Measurements from ENCODE around the gene DCST1.

DCST1 gene

GRCh38 chr1:154996966-154997701, 36.5 kb upstream of the DCST1 start:
- H3K4me3 ChIP-seq (ENCODE audit: low read depth, low read length) = no peak overlapping the region
- TF ChIP-seq CTCF (IDR thresholded peaks at IDR 0.05; ENCODE audit: low read depth, low read length) (no peak), POLR2A (IDR thresholded peaks at IDR 0.05; ENCODE audit: extremely low read depth, insufficient read length) (no peak), MYC (IDR thresholded peaks at IDR 0.05; ENCODE audit: low read depth, low read length) (no peak), MAX (IDR thresholded peaks at IDR 0.05; ENCODE audit: low read depth, low read length) (no peak)
- DNase-seq (ENCODE audit: low read depth) = peak; percentile 69

- peak; percentile 32 for DNase-seq (ENCODE audit: low read depth)
- peak overlapping the region; percentile 50 for H3K4me3 ChIP-seq (ENCODE audit: low read depth, low read length)
- TF ChIP-seq CTCF (IDR thresholded peaks at IDR 0.05; ENCODE audit: low read depth, low read length) = peak; percentile 22
- TF ChIP-seq MYC (IDR thresholded peaks at IDR 0.05; ENCODE audit: low read depth, low read length) = no peak
- no peak for TF ChIP-seq POLR2A (IDR thresholded peaks at IDR 0.05; ENCODE audit: extremely low read depth, insufficient read length)
- no peak for TF ChIP-seq MAX (IDR thresholded peaks at IDR 0.05; ENCODE audit: low read depth, low read length)
These were observed 35.3 kb upstream of the DCST1 start for GRCh38 chr1:154998201-154998780.

GRCh38 chr1:154998818-154999570, 34.6 kb upstream of the DCST1 start:
- DNase-seq (ENCODE audit: low read depth) = peak; percentile 94
- TF ChIP-seq POLR2A (IDR thresholded peaks at IDR 0.05; ENCODE audit: extremely low read depth, insufficient read length) = peak; percentile 36
- TF ChIP-seq MAX (IDR thresholded peaks at IDR 0.05; ENCODE audit: low read depth, low read length) = peak; percentile 6; the same call in 1 of the 2 replicates
- peak; percentile 94 for TF ChIP-seq CTCF (IDR thresholded peaks at IDR 0.05; ENCODE audit: low read depth, low read length)
- 0 out of 2 replicates have a peak, but pooled peaks have one; percentile 36 for TF ChIP-seq MYC (IDR thresholded peaks at IDR 0.05; ENCODE audit: low read depth, low read length)
- H3K4me3 ChIP-seq (ENCODE audit: low read depth, low read length) = peak overlapping the region; percentile 50

- DNase-seq (ENCODE audit: low read depth) = peak; percentile 89
- TF ChIP-seq CTCF (IDR thresholded peaks at IDR 0.05; ENCODE audit: low read depth, low read length) (no peak), MAX (IDR thresholded peaks at IDR 0.05; ENCODE audit: low read depth, low read length) (peak; percentile 96), MYC (IDR thresholded peaks at IDR 0.05; ENCODE audit: low read depth, low read length) (peak; percentile 96), POLR2A (IDR thresholded peaks at IDR 0.05; ENCODE audit: extremely low read depth, insufficient read length) (peak; percentile 68)
- peak overlapping the region; percentile 80 for H3K4me3 ChIP-seq (ENCODE audit: low read depth, low read length)
These were observed 33.8 kb upstream of the DCST1 start for GRCh38 chr1:154999571-155000410.

GRCh38 chr1:155000411-155000725, 33.3 kb upstream of the DCST1 start:
- no peak for DNase-seq (ENCODE audit: low read depth)
- H3K4me3 ChIP-seq (ENCODE audit: low read depth, low read length) = peak overlapping the region; percentile 80
- no peak for TF ChIP-seq POLR2A (IDR thresholded peaks at IDR 0.05; ENCODE audit: extremely low read depth, insufficient read length)
- TF ChIP-seq MYC (IDR thresholded peaks at IDR 0.05; ENCODE audit: low read depth, low read length) = 0 out of 2 replicates have a peak, but pooled peaks have one; percentile 4
- TF ChIP-seq MAX (IDR thresholded peaks at IDR 0.05; ENCODE audit: low read depth, low read length) = no peak
